Activated CD8-positive, alpha-beta T cell treated with anti-CD3 and anti-CD28 coated beads, Interleukin-2, amount 10 ng/mL, durations not matched to agents 7 days and 5 days (primary cell): ENCODE data around the gene EVL. TPM values are rescaled to one million over a fixed set of nuclear protein-coding genes. Genes with fewer than 3 reads are reported as not detected.

ENCODE experiments used
- ATAC-seq: fragments of 150-1000 bp; cut with Tn5 transposase; one replicate; pipeline ENCODE4 v1.10.0; 2021; ENCODE audit warnings: moderate library complexity
- CTCF ChIA-PET: fragments of 350-600 bp; sonication (Branson Sonifier 250); formaldehyde crosslinking; loops from one replicate; lab custom pipeline; 2021; ENCODE audit warnings: antibody characterized with exemption; lab: Charles Lee
- POLR2A ChIA-PET: fragments of 350-600 bp; sonication (Branson Sonifier 250); formaldehyde crosslinking; loops from one replicate; lab custom pipeline; 2021; ENCODE audit warnings: antibody characterized with exemption; lab: Charles Lee
- DNase-seq: peaks from one replicate; pipeline ENCODE4 v3.0.0-alpha.2; 2020
- H3K27ac Mint-ChIP-seq: one replicate; pipeline ENCODE4 v1.8.0; 2021; ENCODE audit warnings: mild to moderate bottlenecking, mixed read lengths
- H3K27me3 Mint-ChIP-seq: one replicate; pipeline ENCODE4 v1.8.0; 2021; ENCODE audit warnings: low read depth, mixed read lengths
- H3K36me3 Mint-ChIP-seq: one replicate; pipeline ENCODE4 v1.8.0; 2021; ENCODE audit warnings: low read depth, mixed read lengths
- H3K4me1 Mint-ChIP-seq: one replicate; pipeline ENCODE4 v1.8.0; 2021; ENCODE audit warnings: low read depth, mixed read lengths
- H3K4me3 Mint-ChIP-seq: one replicate; pipeline ENCODE4 v1.8.0; 2021; ENCODE audit warnings: mild to moderate bottlenecking, mixed read lengths
- H3K9me3 Mint-ChIP-seq: one replicate; pipeline ENCODE4 v1.8.0; 2022; ENCODE audit warnings: mixed read lengths; ENCODE audit not compliant: insufficient read depth
- total RNA-seq, 2 experiments: library from RNA; stranded (reverse); gene quantifications; one replicate each; pipeline ENCODE4 v1.2.3, GENCODE V29; 2021

The EVL gene
- total RNA-seq, 2 experiments from 2014 or later, result 863 to 926 TPM

DNA sequence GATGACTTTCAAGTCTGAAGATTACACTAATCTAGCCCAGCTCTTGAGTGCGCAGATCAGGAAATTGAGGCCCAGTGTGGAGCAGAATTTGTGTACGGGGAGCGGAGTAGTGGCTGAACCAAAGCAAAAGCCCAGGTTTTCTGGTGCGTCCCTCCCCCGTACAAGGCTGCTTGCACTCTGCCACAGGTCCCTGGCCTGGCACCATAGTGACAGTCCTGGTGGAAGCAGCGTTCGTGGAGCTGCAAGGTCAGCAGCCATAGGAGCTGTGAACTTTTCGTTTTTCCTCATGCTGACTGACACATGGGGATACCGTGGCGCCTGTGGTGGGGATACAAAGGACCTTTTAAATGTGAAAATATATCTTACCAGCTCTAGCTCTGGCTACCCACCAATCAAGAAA, 1.7 kb downstream of the EVL start:
- Mint-ChIP-seq H3K27me3 (no peaks in the 10 kb centered on the region), H3K27ac (peak overlapping the region; percentile 97), H3K4me1 (peaks cover 39% of the 10 kb centered on the region), H3K9me3 (no peaks in the 10 kb centered on the region), H3K4me3 (peak overlapping the region; percentile 91), H3K36me3 (peaks cover 65% of the 10 kb centered on the region)
- CTCF ChIA-PET, result interaction anchor here (0.9 to 14.6 kb wide), 9 partner anchors 8 to 174 kb away, joined by 3 to 321 read pairs (median 38); no protein-coding TSS in a partner anchor
- peak; percentile 49 for DNase-seq
- ATAC-seq, result no peak
- POLR2A ChIA-PET, result interaction anchor here (0.8 to 8.4 kb wide), 8 partner anchors 8 to 155 kb away, joined by 3 to 170 read pairs (median 6); no protein-coding TSS in a partner anchor

DNA sequence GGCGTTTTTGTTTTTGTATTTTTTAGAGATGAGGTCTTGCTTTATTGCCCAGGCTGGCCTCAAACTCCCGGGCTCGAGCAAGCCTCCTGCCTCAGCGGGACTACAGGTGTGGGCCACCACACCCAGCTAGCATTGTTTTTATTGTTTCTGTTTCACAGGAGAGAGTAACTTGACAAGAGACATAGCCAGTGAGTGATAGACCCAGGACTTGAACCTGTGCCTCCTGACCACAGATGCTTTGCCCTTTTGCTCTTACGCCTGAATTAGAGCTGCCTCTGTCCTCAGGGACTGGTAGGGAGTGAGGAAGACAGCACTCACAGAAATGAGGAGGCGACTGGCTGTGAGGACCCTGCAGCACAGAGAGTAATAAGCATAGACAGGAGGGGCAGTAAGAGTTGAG, 2.3 kb downstream of the EVL start:
- H3K4me1 Mint-ChIP-seq, result peaks cover 36% of the 10 kb centered on the region
- peak overlapping the region; percentile 97 for H3K27ac Mint-ChIP-seq
- DNase-seq (no peak), ATAC-seq (no peak)
- H3K36me3 Mint-ChIP-seq, result peaks cover 68% of the 10 kb centered on the region
- H3K4me3 Mint-ChIP-seq, result peak overlapping the region; percentile 91
- ChIA-PET POLR2A (interaction anchor here (0.5 to 8.4 kb wide), 9 partner anchors 7 to 1748 kb away, joined by 3 to 170 read pairs (median 8); no protein-coding TSS in a partner anchor), CTCF (interaction anchor here (0.9 to 14.6 kb wide), 7 partner anchors 8 to 125 kb away, joined by 3 to 321 read pairs (median 42); no protein-coding TSS in a partner anchor)
- no peaks in the 10 kb centered on the region for H3K27me3 Mint-ChIP-seq
- H3K9me3 Mint-ChIP-seq, result no peaks in the 10 kb centered on the region

DNA sequence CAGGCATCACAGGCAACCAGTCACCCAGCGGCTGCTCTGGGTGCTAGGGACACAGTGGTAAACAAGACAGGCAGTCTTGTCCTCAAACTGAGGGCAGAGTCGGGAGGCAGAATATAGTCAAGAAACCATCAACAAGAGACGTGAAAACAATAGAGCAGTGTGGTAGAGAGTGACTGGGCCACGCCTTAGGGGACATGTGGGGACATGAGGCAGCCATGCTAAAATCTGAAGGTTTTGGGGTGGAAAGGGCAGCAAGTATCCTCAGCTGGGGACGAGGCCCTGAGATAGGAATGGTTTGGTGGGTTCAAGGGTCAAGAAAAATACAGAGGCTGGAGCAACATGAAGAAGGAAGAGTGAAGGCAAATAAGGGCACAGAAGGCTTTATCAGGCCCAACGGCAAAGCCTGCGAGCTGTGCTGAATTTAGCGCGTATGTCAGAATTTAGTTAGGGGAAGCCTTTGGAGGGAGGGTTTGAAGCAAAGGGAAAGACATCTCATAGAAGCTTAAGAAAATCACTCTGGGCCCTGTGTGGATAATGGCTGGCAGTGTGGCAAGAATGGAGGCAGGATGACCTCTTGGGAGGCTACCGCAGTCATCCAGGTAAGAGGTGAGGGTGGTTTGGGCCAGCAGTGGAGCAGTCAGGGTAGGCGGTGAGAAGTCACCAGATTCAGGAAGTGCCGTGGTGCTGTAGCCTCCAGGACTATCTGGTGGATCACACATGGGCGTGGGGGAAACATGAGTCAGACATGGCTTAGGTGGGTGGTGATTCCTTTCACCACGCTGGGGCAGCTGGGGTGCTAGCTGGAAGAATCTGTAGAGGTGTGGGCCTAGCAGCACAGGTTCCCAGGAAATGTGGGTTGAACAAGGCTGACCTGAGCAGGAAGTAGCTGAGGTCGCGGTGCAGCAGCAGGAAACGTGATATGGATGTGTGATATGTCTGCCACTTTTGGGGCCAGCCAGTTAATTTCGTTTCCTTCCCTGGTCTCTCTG, 3.0 kb downstream of the EVL start:
- no peaks in the 10 kb centered on the region for H3K9me3 Mint-ChIP-seq
- H3K27ac Mint-ChIP-seq, result peak overlapping the region; percentile 97
- ChIA-PET CTCF (interaction anchor here (0.8 to 14.6 kb wide), 10 partner anchors 7 to 802 kb away, joined by 3 to 321 read pairs (median 40); no protein-coding TSS in a partner anchor), POLR2A (interaction anchor here (0.5 to 8.4 kb wide), 16 partner anchors 7 to 1747 kb away, joined by 3 to 170 read pairs (median 5); no protein-coding TSS in a partner anchor)
- peak overlapping the region; percentile 91 for H3K4me3 Mint-ChIP-seq
- ATAC-seq (peak; percentile 67), DNase-seq (peak; percentile 95)
- H3K36me3 Mint-ChIP-seq, result peaks cover 76% of the 10 kb centered on the region
- H3K4me1 Mint-ChIP-seq, result peaks cover 36% of the 10 kb centered on the region
- H3K27me3 Mint-ChIP-seq, result no peaks in the 10 kb centered on the region

DNA sequence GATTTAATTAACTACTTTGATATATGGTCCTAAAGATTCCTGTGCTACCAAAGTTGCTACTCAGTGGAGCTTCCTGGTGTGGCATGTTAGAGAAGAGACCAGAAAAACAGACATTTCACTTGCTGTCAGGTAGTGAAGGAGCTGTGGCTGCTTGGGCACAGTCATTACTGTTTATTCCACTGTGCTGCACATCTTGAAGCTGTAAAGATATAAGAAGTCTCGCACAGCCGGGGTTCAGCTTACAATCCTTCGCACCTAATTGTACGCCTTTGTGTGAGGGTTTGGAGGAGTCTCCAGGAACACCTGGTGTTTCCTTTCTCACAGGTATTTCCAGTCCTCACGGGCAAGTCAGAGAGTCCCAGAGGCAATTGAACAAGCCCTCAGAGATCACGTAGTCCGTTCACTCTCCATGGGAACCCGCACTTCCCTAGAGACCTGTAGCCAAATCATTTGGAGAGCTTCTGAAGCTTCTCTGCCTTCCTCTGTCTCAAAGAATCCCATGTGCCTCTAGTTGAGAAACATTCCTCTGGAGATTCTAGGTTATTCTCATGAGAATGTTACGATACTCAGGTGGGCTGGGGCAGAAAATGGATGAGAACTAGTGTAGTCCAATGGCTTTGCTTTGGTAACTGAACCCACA, 4.1 kb downstream of the EVL start:
- CTCF ChIA-PET, result interaction anchor here (0.8 to 14.6 kb wide), 10 partner anchors 8 to 803 kb away, joined by 3 to 321 read pairs (median 32); no protein-coding TSS in a partner anchor
- Mint-ChIP-seq H3K4me1 (peaks cover 35% of the 10 kb centered on the region), H3K27me3 (no peaks in the 10 kb centered on the region), H3K4me3 (peak overlapping the region; percentile 91), H3K9me3 (no peaks in the 10 kb centered on the region), H3K27ac (peak overlapping the region; percentile 97), H3K36me3 (peaks cover 85% of the 10 kb centered on the region)
- DNase-seq, result peak; percentile 50
- POLR2A ChIA-PET, result interaction anchor here (0.6 to 8.4 kb wide), 17 partner anchors 7 to 171 kb away, joined by 3 to 170 read pairs (median 6); no protein-coding TSS in a partner anchor
- no peak for ATAC-seq

DNA sequence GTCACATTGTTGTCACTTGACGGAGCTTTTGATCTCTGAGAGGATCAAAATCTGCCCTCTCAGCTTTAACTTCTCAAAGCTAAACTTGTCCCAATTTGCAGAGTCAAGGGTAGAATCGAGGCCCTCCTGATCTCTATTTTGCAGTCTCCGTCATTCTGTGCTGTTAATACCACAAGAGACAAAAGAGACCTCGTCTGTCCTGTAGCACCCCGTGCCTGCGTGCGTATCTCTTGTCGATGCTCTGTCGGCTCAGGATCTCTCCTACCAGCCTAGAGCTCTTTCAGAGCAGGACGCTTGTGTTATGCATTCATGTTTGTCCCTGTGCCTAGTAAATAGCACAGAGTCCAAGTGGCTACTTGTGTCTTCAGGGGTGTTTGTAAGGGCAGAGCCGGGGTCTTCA, 5.1 kb downstream of the EVL start:
- ChIA-PET CTCF (interaction anchor here (1.5 to 14.6 kb wide), 7 partner anchors 9 to 171 kb away, joined by 3 to 321 read pairs (median 47); no protein-coding TSS in a partner anchor), POLR2A (interaction anchor here (0.9 to 8.4 kb wide), 9 partner anchors 9 to 149 kb away, joined by 3 to 170 read pairs (median 9); no protein-coding TSS in a partner anchor)
- ATAC-seq, result no peak
- Mint-ChIP-seq H3K27me3 (no peaks in the 10 kb centered on the region), H3K4me1 (peaks cover 37% of the 10 kb centered on the region), H3K4me3 (peak overlapping the region; percentile 91), H3K9me3 (no peaks in the 10 kb centered on the region), H3K36me3 (peaks cover 94% of the 10 kb centered on the region), H3K27ac (peak overlapping the region; percentile 97)
- DNase-seq, result peak; percentile 54

DNA sequence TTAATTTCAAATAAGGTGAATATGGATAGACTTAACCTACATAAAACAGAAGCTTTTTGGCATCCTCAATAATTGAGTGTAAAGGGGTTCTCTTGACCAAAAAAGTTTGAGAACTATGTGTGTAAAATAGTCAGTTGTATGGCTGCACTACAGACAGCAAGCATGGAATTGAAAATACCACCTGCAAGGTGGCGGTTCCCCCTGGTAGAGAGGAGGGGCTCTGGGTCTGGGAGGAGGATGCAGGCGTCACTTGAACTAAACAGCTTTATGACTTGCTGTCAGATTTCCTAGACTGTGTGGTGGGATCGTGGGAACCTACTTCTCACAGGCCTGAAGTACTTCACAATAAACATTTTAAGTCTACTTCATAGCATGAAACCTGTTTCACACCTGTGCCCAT, 6.3 kb downstream of the EVL start:
- H3K27ac Mint-ChIP-seq, result peak overlapping the region; percentile 69
- ChIA-PET CTCF (interaction anchor here (0.8 to 14.6 kb wide), 18 partner anchors 8 to 306 kb away, joined by 3 to 321 read pairs (median 6); no protein-coding TSS in a partner anchor), POLR2A (interaction anchor here (1.0 to 8.4 kb wide), 6 partner anchors 9 to 54 kb away, joined by 3 to 170 read pairs (median 9); no protein-coding TSS in a partner anchor)
- peak overlapping the region; percentile 91 for H3K4me3 Mint-ChIP-seq
- peaks cover 95% of the 10 kb centered on the region for H3K36me3 Mint-ChIP-seq
- DNase-seq, result no peak
- peaks cover 49% of the 10 kb centered on the region for H3K4me1 Mint-ChIP-seq
- no peaks in the 10 kb centered on the region for H3K9me3 Mint-ChIP-seq
- no peaks in the 10 kb centered on the region for H3K27me3 Mint-ChIP-seq
- no peak for ATAC-seq

DNA sequence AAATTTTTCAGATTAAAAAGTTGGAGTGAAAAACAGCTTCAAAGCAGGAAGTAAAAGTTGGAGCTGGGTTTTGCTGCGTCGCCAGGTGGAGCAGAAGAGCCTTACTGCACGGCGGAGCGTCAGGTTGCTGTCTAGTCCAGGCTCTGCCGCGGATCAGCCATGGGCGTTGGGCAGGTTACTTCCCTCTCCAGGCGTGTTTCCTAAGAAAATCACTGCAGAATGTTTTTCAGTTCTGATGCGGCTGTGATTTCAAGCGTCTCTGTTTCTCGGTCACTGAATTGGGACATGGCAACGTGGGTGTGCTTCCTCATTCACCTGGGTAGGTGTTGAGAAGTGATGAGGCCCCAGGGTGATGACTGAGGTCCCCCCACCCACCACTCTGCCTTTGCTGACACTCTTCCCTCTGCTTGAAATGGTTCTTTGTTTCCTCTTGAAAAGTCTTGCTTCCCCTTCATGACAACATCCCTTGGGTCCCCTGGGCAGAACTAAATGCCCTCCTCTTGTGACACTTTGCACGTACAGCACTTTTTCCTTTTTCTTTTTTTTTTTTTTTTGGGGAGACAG, 7.6 kb downstream of the EVL start:
- H3K27me3 Mint-ChIP-seq, result no peaks in the 10 kb centered on the region
- peaks cover 63% of the 10 kb centered on the region for H3K4me1 Mint-ChIP-seq
- DNase-seq (peak; percentile 78), ATAC-seq (no peak)
- no peaks in the 10 kb centered on the region for H3K9me3 Mint-ChIP-seq
- ChIA-PET CTCF (interaction anchor here (1.0 to 14.6 kb wide), 17 partner anchors 7 to 213 kb away, joined by 3 to 321 read pairs (median 9); partner anchors contain the start of gene EVL), POLR2A (interaction anchor here (1.2 to 8.4 kb wide), 6 partner anchors 7 to 33 kb away, joined by 3 to 170 read pairs (median 6); partner anchors contain the start of gene EVL)
- H3K4me3 Mint-ChIP-seq, result peak overlapping the region; percentile 91
- H3K27ac Mint-ChIP-seq, result peak overlapping the region; percentile 93
- H3K36me3 Mint-ChIP-seq, result peaks cover 91% of the 10 kb centered on the region

DNA sequence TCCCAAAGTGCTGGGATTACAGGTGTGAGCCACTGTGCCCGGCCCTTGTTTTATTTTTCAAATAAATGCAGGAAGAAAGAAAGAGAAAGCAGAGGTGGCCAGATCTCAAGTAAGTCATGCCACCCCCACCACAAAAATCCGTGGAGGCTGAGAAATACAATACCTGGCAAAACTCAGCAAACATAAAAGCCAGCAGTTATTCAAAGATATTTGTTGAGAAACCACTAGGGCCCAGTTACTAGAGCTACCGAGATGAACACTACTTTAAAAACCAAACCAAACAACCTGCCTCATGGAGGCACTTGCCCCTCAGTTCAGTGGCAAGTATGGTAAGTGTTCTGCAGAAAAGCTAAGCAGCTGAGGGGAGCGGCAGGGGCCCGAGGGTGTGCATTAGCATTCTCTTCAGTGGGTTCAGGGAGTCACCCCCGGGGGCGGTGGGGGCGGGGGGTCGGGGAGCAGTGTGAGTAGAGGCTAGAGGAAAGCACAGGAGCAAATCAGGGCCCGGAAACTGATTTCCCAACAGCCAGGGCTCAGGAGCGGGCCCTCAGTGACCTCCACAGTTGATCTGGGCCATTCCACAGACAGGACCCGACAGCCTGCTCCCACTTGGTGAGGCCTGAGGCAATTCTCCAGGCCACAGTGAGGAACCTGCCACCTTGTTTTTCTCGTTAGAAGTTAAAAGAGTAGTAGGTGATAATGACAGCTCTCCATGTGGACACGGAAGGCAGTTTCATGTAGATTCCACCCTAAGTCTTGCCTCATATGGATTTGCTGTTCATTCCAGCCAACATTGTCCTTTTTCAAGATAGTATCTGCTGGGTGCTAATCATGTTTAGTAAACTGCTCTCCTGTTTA, 8.6 kb downstream of the EVL start:
- no peaks in the 10 kb centered on the region for H3K9me3 Mint-ChIP-seq
- CTCF ChIA-PET, result interaction anchor here (1.5 to 14.6 kb wide), 8 partner anchors 8 to 119 kb away, joined by 4 to 321 read pairs (median 42); partner anchors contain the start of gene EVL
- DNase-seq (no peak), ATAC-seq (no peak)
- H3K36me3 Mint-ChIP-seq, result peaks cover 91% of the 10 kb centered on the region
- peak overlapping the region; percentile 93 for H3K27ac Mint-ChIP-seq
- peak overlapping the region; percentile 91 for H3K4me3 Mint-ChIP-seq
- no peaks in the 10 kb centered on the region for H3K27me3 Mint-ChIP-seq
- POLR2A ChIA-PET, result interaction anchor here (3.9 to 5.1 kb wide), 2 partner anchors 8 to 32 kb away, joined by 13 to 44 read pairs; partner anchors contain the start of gene EVL
- H3K4me1 Mint-ChIP-seq, result peaks cover 72% of the 10 kb centered on the region

DNA sequence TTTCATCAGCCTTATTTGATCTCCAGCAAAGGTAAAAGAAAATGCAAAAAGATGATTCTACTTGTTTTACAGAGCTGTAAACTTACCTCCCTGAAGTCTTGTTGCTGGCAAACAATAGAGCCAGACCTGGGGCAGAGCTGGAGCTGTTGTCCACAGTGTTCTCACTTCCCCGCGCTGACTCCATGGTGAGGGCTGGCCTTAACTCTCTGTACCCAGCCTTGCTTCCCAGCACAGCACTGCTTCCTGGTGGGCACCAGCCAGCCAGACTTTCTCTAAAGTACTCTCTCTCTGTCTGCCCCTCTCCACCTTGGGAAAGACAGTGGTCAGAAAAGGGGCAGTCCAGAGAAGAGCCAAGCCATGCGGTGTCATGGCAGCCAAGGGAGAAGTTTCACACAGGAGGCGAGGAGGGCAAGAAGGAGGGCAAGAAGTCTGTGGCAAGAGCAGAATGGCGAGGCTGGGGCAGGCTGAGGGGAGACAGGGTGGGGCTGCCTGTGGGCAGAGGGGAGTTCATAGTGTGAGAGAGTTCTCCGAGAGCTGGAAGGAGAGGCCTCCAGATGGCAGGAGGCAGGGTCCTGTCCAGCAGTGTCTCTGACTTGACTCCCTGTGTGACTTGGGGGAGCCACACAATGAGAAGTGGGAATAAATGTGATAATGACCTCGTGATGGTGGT, 9.3 kb downstream of the EVL start:
- Mint-ChIP-seq H3K36me3 (peaks cover 91% of the 10 kb centered on the region), H3K27me3 (no peaks in the 10 kb centered on the region)

More for the DNA sequence above, 9.3 kb downstream of the EVL start:
- no peaks in the 10 kb centered on the region for H3K9me3 Mint-ChIP-seq
- peaks cover 80% of the 10 kb centered on the region for H3K4me1 Mint-ChIP-seq
- CTCF ChIA-PET, result interaction anchor here (0.9 to 14.6 kb wide), 11 partner anchors 8 to 118 kb away, joined by 3 to 321 read pairs (median 9); partner anchors contain the start of gene EVL
- POLR2A ChIA-PET, result interaction anchor here (0.6 to 5.1 kb wide), 3 partner anchors 9 to 31 kb away, joined by 3 to 44 read pairs (median 13); partner anchors contain the start of gene EVL
- ATAC-seq, result no peak
- H3K27ac Mint-ChIP-seq, result peak overlapping the region; percentile 93
- H3K4me3 Mint-ChIP-seq, result peak overlapping the region; percentile 91
- no peak for DNase-seq
